Neural cell (in vitro differentiated cells): ENCODE measurements around the gene AIMP2.

Experiments
- CTCF ChIP-seq: fragments of 450-650 bp; IDR thresholded peaks from 2 replicates; pipeline ENCODE4 v1.5.1; 2014; ENCODE audit warnings: antibody characterized with exemption, mild to moderate bottlenecking, moderate library complexity; ENCODE audit not compliant: poor library complexity, severe bottlenecking
- EP300 ChIP-seq: fragments of 450-650 bp; conservative IDR thresholded peaks from 2 replicates; pipeline ENCODE4 v1.6.1; 2014; ENCODE audit warnings: antibody characterized with exemption, mild to moderate bottlenecking, moderate library complexity; ENCODE audit not compliant: poor library complexity, severe bottlenecking
- TAF1 ChIP-seq: IDR thresholded peaks from 2 replicates; pipeline ENCODE4 v1.6.1; 2012; ENCODE audit warnings: low read depth

DNA sequence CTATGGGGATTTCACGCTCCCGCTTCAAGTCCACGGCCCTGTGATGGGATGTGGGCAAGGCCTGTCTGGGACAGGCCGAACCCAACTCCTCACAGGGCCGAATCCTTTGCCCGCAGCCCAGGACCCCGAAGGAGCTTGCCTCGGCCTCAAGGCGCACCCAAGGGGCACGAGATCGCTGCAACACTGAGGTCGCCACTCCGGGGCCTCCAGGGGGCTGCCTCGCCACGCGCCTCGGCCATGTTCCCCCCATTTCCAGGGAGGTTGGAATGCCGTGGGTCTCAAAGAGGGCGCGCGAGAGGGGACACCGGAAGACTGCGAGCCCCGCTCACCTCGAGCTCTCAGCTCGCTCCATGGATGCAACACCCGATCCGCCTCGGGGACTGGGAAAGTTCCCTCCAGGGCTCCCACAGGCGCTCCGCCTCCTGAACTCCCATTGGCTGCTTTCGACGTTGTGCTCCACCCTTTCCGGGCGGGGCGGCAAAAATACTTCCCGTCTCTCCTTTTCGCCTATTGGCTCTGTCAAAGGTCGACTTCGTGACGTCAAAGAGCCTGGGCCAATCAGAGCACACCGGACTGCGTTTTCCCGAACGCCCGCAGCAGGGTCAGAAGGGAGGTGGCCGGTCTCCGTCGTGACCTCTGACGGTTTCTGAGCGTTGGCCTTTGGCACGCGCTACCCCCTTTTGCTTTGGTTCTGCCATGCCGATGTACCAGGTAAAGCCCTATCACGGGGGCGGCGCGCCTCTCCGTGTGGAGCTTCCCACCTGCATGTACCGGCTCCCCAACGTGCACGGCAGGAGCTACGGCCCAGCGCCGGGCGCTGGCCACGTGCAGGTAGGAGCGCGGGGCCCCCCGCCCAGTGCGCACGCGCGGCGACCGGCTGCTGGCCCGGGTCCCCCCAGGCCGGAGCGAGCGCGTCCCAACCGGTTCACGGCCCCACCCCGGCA is at the start of gene AIMP2, which contains the start of gene PMS2:
- TF ChIP-seq CTCF (peak; percentile 38), TAF1 (peak; percentile 29), EP300 (no peak)
